ENCODE results near the gene FXYD1.

The FXYD1 gene

GRCh38 chr19:35135389-35135909, 3.2 kb upstream of the FXYD1 start:
- Histone ChIP-seq H3K4me3 (ENCODE audit: low read length in 2 of 2) (peak overlapping the region in 1 of 2 donors; percentile 47), H3K27ac (ENCODE audit: low read length) (no peak overlapping the region), H3K4me1 (ENCODE audit: control insufficient read depth, insufficient read depth, low read length) (peaks cover 33% of the 10 kb centered on the region), H3K36me3 (ENCODE audit: control insufficient read depth in 2 of 2, insufficient read depth in 2 of 2, low read length in 2 of 2) (no peaks in the 10 kb centered on the region), H3K9me3 (ENCODE audit: control insufficient read depth in 2 of 2, low read length in 2 of 2) (no peaks in the 10 kb centered on the region), H3K27me3 (ENCODE audit: control insufficient read depth in 1 of 2, insufficient read depth in 2 of 2, low read length in 2 of 2) (peaks cover 26 to 27% of the 10 kb centered on the region in 2 donors), H3K9ac (ENCODE audit: low read length in 2 of 2) (no peak overlapping the region)

GRCh38 chr19:35136231-35136630, 2.4 kb upstream of the FXYD1 start:
- Histone ChIP-seq H3K9me3 (ENCODE audit: control insufficient read depth in 2 of 2, low read length in 2 of 2) (no peaks in the 10 kb centered on the region), H3K27ac (ENCODE audit: low read length) (no peak overlapping the region), H3K9ac (ENCODE audit: low read length in 2 of 2) (no peak overlapping the region), H3K36me3 (ENCODE audit: control insufficient read depth in 2 of 2, insufficient read depth in 2 of 2, low read length in 2 of 2) (no peaks in the 10 kb centered on the region), H3K4me1 (ENCODE audit: control insufficient read depth, insufficient read depth, low read length) (peaks cover 37% of the 10 kb centered on the region), H3K27me3 (ENCODE audit: control insufficient read depth in 1 of 2, insufficient read depth in 2 of 2, low read length in 2 of 2) (peaks cover 28 to 31% of the 10 kb centered on the region in 2 donors), H3K4me3 (ENCODE audit: low read length in 2 of 2) (no peak overlapping the region)

GRCh38 chr19:35136977-35137702, 1.5 kb upstream of the FXYD1 start:
- H3K4me1 ChIP-seq (ENCODE audit: control insufficient read depth, insufficient read depth, low read length) = peaks cover 38% of the 10 kb centered on the region
- H3K36me3 ChIP-seq (ENCODE audit: control insufficient read depth in 2 of 2, insufficient read depth in 2 of 2, low read length in 2 of 2) = no peaks in the 10 kb centered on the region
- H3K9me3 ChIP-seq (ENCODE audit: control insufficient read depth in 2 of 2, low read length in 2 of 2) = no peaks in the 10 kb centered on the region
- H3K9ac ChIP-seq (ENCODE audit: low read length in 2 of 2) = no peak overlapping the region
- no peak overlapping the region for H3K4me3 ChIP-seq (ENCODE audit: low read length in 2 of 2)
- H3K27me3 ChIP-seq (ENCODE audit: control insufficient read depth in 1 of 2, insufficient read depth in 2 of 2, low read length in 2 of 2) = peaks cover 37 to 39% of the 10 kb centered on the region in 2 donors
- no peak overlapping the region for H3K27ac ChIP-seq (ENCODE audit: low read length)

- H3K9me3 ChIP-seq (ENCODE audit: control insufficient read depth in 2 of 2, low read length in 2 of 2) = no peaks in the 10 kb centered on the region
- H3K36me3 ChIP-seq (ENCODE audit: control insufficient read depth in 2 of 2, insufficient read depth in 2 of 2, low read length in 2 of 2) = no peaks in the 10 kb centered on the region
- peak overlapping the region; percentile 57 to 58 for H3K9ac ChIP-seq (ENCODE audit: low read length in 2 of 2)
- H3K4me1 ChIP-seq (ENCODE audit: control insufficient read depth, insufficient read depth, low read length) = peaks cover 37% of the 10 kb centered on the region
- peaks cover 51 to 63% of the 10 kb centered on the region in 2 donors for H3K27me3 ChIP-seq (ENCODE audit: control insufficient read depth in 1 of 2, insufficient read depth in 2 of 2, low read length in 2 of 2)
- peak overlapping the region; percentile 40 to 69 for H3K4me3 ChIP-seq (ENCODE audit: low read length in 2 of 2)
- peak overlapping the region; percentile 66 for H3K27ac ChIP-seq (ENCODE audit: low read length)
Observed at GRCh38 chr19:35140207-35140961, 1.8 kb downstream of the FXYD1 start.

- Histone ChIP-seq H3K27me3 (ENCODE audit: control insufficient read depth in 1 of 2, insufficient read depth in 2 of 2, low read length in 2 of 2) (peaks cover 51 to 59% of the 10 kb centered on the region in 2 donors), H3K4me3 (ENCODE audit: low read length in 2 of 2) (peak overlapping the region; percentile 40 to 69), H3K9ac (ENCODE audit: low read length in 2 of 2) (peak overlapping the region; percentile 57 to 58), H3K27ac (ENCODE audit: low read length) (peak overlapping the region; percentile 66), H3K9me3 (ENCODE audit: control insufficient read depth in 2 of 2, low read length in 2 of 2) (no peaks in the 10 kb centered on the region), H3K4me1 (ENCODE audit: control insufficient read depth, insufficient read depth, low read length) (peaks cover 35% of the 10 kb centered on the region), H3K36me3 (ENCODE audit: control insufficient read depth in 2 of 2, insufficient read depth in 2 of 2, low read length in 2 of 2) (no peaks in the 10 kb centered on the region)
Observed at GRCh38 chr19:35140962-35141836, 2.6 kb downstream of the FXYD1 start.

- Histone ChIP-seq H3K27me3 (ENCODE audit: control insufficient read depth in 1 of 2, insufficient read depth in 2 of 2, low read length in 2 of 2) (peaks cover 46 to 55% of the 10 kb centered on the region in 2 donors), H3K4me3 (ENCODE audit: low read length in 2 of 2) (peak overlapping the region in 1 of 2 donors; percentile 8), H3K36me3 (ENCODE audit: control insufficient read depth in 2 of 2, insufficient read depth in 2 of 2, low read length in 2 of 2) (no peaks in the 10 kb centered on the region), H3K4me1 (ENCODE audit: control insufficient read depth, insufficient read depth, low read length) (peaks cover 35% of the 10 kb centered on the region), H3K9ac (ENCODE audit: low read length in 2 of 2) (no peak overlapping the region), H3K27ac (ENCODE audit: low read length) (no peak overlapping the region), H3K9me3 (ENCODE audit: control insufficient read depth in 2 of 2, low read length in 2 of 2) (no peaks in the 10 kb centered on the region)
Observed at GRCh38 chr19:35141837-35142605, 3.4 kb downstream of the FXYD1 start.

GRCh38 chr19:35142606-35143230, 4.1 kb downstream of the FXYD1 start:
- Histone ChIP-seq H3K4me3 (ENCODE audit: low read length in 2 of 2) (no peak overlapping the region), H3K9me3 (ENCODE audit: control insufficient read depth in 2 of 2, low read length in 2 of 2) (no peaks in the 10 kb centered on the region), H3K4me1 (ENCODE audit: control insufficient read depth, insufficient read depth, low read length) (peaks cover 29% of the 10 kb centered on the region), H3K27me3 (ENCODE audit: control insufficient read depth in 1 of 2, insufficient read depth in 2 of 2, low read length in 2 of 2) (peaks cover 43 to 55% of the 10 kb centered on the region in 2 donors), H3K27ac (ENCODE audit: low read length) (no peak overlapping the region), H3K9ac (ENCODE audit: low read length in 2 of 2) (no peak overlapping the region), H3K36me3 (ENCODE audit: control insufficient read depth in 2 of 2, insufficient read depth in 2 of 2, low read length in 2 of 2) (no peaks in the 10 kb centered on the region)

GRCh38 chr19:35143231-35143715, 4.6 kb downstream of the FXYD1 start, which contains the start of gene FXYD7:
Gene FXYD7, plus strand, starts transcription at chr19:35143255. Its CDS starts 79 bp downstream, at chr19:35143334.
- no peak within 1 kb of the TSS for H3K4me3 ChIP-seq (ENCODE audit: low read length in 2 of 2)
- H3K27ac ChIP-seq (ENCODE audit: low read length) = no peak within 1 kb of the TSS
- H3K27me3 ChIP-seq (ENCODE audit: control insufficient read depth in 1 of 2, insufficient read depth in 2 of 2, low read length in 2 of 2) = peaks cover 41 to 55% of the 10 kb centered on the region in 2 donors
- no peaks in the 10 kb centered on the region for H3K9me3 ChIP-seq (ENCODE audit: control insufficient read depth in 2 of 2, low read length in 2 of 2)
- H3K9ac ChIP-seq (ENCODE audit: low read length in 2 of 2) = no peak within 1 kb of the TSS
- peaks cover 23% of the 10 kb centered on the region for H3K4me1 ChIP-seq (ENCODE audit: control insufficient read depth, insufficient read depth, low read length)
- H3K36me3 ChIP-seq (ENCODE audit: control insufficient read depth in 2 of 2, insufficient read depth in 2 of 2, low read length in 2 of 2) = no peaks in the 10 kb centered on the region

- no peak overlapping the region for H3K4me3 ChIP-seq (ENCODE audit: low read length in 2 of 2)
- H3K9ac ChIP-seq (ENCODE audit: low read length in 2 of 2) = no peak overlapping the region
- peaks cover 41 to 52% of the 10 kb centered on the region in 2 donors for H3K27me3 ChIP-seq (ENCODE audit: control insufficient read depth in 1 of 2, insufficient read depth in 2 of 2, low read length in 2 of 2)
- no peaks in the 10 kb centered on the region for H3K9me3 ChIP-seq (ENCODE audit: control insufficient read depth in 2 of 2, low read length in 2 of 2)
- H3K36me3 ChIP-seq (ENCODE audit: control insufficient read depth in 2 of 2, insufficient read depth in 2 of 2, low read length in 2 of 2) = no peaks in the 10 kb centered on the region
- peaks cover 23% of the 10 kb centered on the region for H3K4me1 ChIP-seq (ENCODE audit: control insufficient read depth, insufficient read depth, low read length)
- H3K27ac ChIP-seq (ENCODE audit: low read length) = no peak overlapping the region
Observed at GRCh38 chr19:35143818-35144217, 5.2 kb downstream of the FXYD1 start.

Measured in stomach smooth muscle (tissue), 2 donors.